Heart left ventricle (tissue), 13 donors: ENCODE results near the gene CDK12.

Experiments
- POLR2A ChIP-seq, 2 donors: fragments of 450-650 bp; IDR thresholded peaks; one replicate each; pipeline ENCODE4 v1.6.1; 2017; ENCODE audit warnings: antibody characterized with exemption in 2 of 2, mild to moderate bottlenecking in 2 of 2, moderate library complexity in 2 of 2
- TF ChIP-seq, protein P1 (sequence below), 12 donors: fragments of 200-600 bp; sonication (generic) in 4 of 12; IDR thresholded peaks; one replicate each; pipeline versions ENCODE4 v1.5.0 to v1.8.0; 2018 to 2022; ENCODE audit warnings: antibody characterized with exemption in 12 of 12, mild to moderate bottlenecking in 5 of 12
- donor health status: ischemic (EF 13 %, LVEDD 7.1; RV severe dilation, severe dysfunction).
- donor health status: DM: no; HTN: yes; CAD: no.
- donor health status: DM: no; HTN: no; CAD: no.
- donor health status: ischemic (EF 25% LVEDD 6.9; RV normal size, moderate dysfunction).
- donor health status: ischemic (EF 25% LVEDD 5.7; RV mildly dilated, moderate dysfunction).
- donor health status: ischemic (EF 35%, LVEDD 5.7; RV mildly dilated, moderate dysfunction).
- donor health status: nonischemic (EF 11% LVEDD 7.7; RV severe dilation, severe dysfunction).
- donor health status: DM: yes; HTN: yes; CAD: no.
- donor health status: PGD.
- donor health status: ischemic (EF 29% LVEDD 5.4; RV normal size, mild dysfunction).
- donor health status: nonischemic (EF 23%, LVEDD 6.1; RV moderate dilation, normal function).

- TF ChIP-seq, protein P1, sequence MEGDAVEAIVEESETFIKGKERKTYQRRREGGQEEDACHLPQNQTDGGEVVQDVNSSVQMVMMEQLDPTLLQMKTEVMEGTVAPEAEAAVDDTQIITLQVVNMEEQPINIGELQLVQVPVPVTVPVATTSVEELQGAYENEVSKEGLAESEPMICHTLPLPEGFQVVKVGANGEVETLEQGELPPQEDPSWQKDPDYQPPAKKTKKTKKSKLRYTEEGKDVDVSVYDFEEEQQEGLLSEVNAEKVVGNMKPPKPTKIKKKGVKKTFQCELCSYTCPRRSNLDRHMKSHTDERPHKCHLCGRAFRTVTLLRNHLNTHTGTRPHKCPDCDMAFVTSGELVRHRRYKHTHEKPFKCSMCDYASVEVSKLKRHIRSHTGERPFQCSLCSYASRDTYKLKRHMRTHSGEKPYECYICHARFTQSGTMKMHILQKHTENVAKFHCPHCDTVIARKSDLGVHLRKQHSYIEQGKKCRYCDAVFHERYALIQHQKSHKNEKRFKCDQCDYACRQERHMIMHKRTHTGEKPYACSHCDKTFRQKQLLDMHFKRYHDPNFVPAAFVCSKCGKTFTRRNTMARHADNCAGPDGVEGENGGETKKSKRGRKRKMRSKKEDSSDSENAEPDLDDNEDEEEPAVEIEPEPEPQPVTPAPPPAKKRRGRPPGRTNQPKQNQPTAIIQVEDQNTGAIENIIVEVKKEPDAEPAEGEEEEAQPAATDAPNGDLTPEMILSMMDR (IDR thresholded peaks at IDR 0.05) = no peak
- TF ChIP-seq POLR2A (IDR thresholded peaks at IDR 0.05) = no peak
Observed at GRCh38 chr17:39507511-39507910, 46.2 kb downstream of the CDK12 start.
